BE2C (cell line): Measurements from ENCODE around the gene CEBPZ.
"Not testable (repeated sequence)": the region's sequence is repeated elsewhere in the genome, so short reads cannot be mapped to it uniquely, and the experiment has no call there.

ENCODE experiments used
- DNase-seq: peaks from one replicate; pipeline ENCODE4 v3.0.0-alpha.2; 2020
- H3K27me3 ChIP-seq: fragments of 250-450 bp; sonication (Bioruptor Pico); 2 replicates; pipeline ENCODE4 v1.5.1; 2020; ENCODE audit warnings: mild to moderate bottlenecking
- H3K36me3 ChIP-seq: fragments of 250-450 bp; sonication (Bioruptor Pico); 2 replicates; pipeline ENCODE4 v1.5.1; 2020; ENCODE audit warnings: mild to moderate bottlenecking
- H3K4me1 ChIP-seq: fragments of 250-450 bp; sonication (Bioruptor Pico); 2 replicates; pipeline ENCODE4 v1.5.1; 2020
- H3K4me3 ChIP-seq: 2 replicates; pipeline ENCODE4 v1.5.1; 2011; ENCODE audit warnings: low read depth, low read length
- H3K9me3 ChIP-seq: fragments of 250-450 bp; sonication (Bioruptor Pico); 2 replicates; pipeline ENCODE4 v1.5.1; 2020
- TF ChIP-seq, protein P1 (sequence below): IDR thresholded peaks from 2 replicates; pipeline ENCODE4 v1.5.1; 2012; ENCODE audit warnings: mild to moderate bottlenecking, low read depth, low read length

The CEBPZ gene

GRCh38 chr2:37224063-37224462 lies 7.3 kb downstream of the CEBPZ start:
- TF ChIP-seq, protein P1, sequence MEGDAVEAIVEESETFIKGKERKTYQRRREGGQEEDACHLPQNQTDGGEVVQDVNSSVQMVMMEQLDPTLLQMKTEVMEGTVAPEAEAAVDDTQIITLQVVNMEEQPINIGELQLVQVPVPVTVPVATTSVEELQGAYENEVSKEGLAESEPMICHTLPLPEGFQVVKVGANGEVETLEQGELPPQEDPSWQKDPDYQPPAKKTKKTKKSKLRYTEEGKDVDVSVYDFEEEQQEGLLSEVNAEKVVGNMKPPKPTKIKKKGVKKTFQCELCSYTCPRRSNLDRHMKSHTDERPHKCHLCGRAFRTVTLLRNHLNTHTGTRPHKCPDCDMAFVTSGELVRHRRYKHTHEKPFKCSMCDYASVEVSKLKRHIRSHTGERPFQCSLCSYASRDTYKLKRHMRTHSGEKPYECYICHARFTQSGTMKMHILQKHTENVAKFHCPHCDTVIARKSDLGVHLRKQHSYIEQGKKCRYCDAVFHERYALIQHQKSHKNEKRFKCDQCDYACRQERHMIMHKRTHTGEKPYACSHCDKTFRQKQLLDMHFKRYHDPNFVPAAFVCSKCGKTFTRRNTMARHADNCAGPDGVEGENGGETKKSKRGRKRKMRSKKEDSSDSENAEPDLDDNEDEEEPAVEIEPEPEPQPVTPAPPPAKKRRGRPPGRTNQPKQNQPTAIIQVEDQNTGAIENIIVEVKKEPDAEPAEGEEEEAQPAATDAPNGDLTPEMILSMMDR: no peak
- no peak for DNase-seq
- Histone ChIP-seq H3K27me3 (no peaks in the 10 kb centered on the region), H3K4me3 (no peak overlapping the region), H3K4me1 (no peaks in the 10 kb centered on the region), H3K36me3 (peaks cover 84% of the 10 kb centered on the region), H3K9me3 (no peaks in the 10 kb centered on the region)

DNA sequence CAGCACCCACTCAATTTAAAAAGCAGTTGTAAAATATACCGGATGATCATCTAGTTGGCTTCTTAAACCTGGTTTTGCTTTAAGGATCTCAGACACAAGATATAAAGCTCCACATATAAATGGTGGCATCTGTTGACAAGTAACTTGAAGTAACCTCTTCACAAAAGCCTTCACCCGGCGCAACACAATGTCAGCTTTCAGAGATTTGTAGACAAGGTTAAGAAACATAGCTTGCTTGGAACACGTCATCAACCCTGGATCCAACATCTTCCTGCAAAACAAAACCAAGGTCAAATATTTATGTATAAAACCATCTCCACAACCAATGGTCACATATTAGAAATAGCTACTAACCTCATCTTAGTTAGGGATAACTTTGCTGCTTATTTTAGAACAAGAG lies 8.3 kb downstream of the CEBPZ start:
- Histone ChIP-seq H3K9me3 (no peaks in the 10 kb centered on the region), H3K36me3 (peaks cover 86% of the 10 kb centered on the region), H3K27me3 (no peaks in the 10 kb centered on the region), H3K4me3 (no peak overlapping the region), H3K4me1 (no peaks in the 10 kb centered on the region)
- TF ChIP-seq, protein P1: no peak
- DNase-seq: no peak

DNA sequence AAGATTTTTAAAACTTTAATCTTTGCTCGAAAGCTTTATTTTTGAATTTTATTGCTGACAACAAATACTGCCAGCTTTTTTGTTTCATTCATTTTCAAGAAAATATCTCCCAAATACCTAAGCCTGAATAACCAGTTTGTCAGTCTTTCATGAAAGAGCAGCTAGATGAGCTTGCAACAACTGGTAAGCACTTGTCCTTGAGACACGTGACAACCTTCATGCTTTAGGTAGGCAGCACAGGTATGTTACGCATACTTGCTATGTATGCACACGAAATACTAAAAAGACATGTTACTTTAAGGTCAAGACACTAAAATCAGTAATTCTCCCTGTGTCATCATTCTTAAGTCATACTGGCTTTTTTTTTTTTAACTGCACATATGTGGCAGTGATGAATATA lies 12.3 kb downstream of the CEBPZ start:
- Histone ChIP-seq H3K4me1 (peaks cover 4% of the 10 kb centered on the region; the same call in 1 of the 2 replicates), H3K9me3 (no peaks in the 10 kb centered on the region), H3K27me3 (no peaks in the 10 kb centered on the region), H3K4me3 (no peak overlapping the region), H3K36me3 (peaks cover 85% of the 10 kb centered on the region)
- DNase-seq: no peak
- TF ChIP-seq, protein P1: no peak

- Histone ChIP-seq H3K9me3 (no peaks in the 10 kb centered on the region), H3K4me3 (no peak overlapping the region), H3K4me1 (peaks cover 4% of the 10 kb centered on the region; the same call in 1 of the 2 replicates), H3K27me3 (no peaks in the 10 kb centered on the region), H3K36me3 (peaks cover 80% of the 10 kb centered on the region)
- no peak for DNase-seq
- TF ChIP-seq, protein P1: no peak
Observed at GRCh38 chr2:37215250-37215649, 16.1 kb downstream of the CEBPZ start.

- DNase-seq: no peak
- Histone ChIP-seq H3K4me3 (no peak overlapping the region), H3K9me3 (no peaks in the 10 kb centered on the region; the same call in 1 of the 2 replicates), H3K36me3 (peaks cover 87% of the 10 kb centered on the region), H3K4me1 (peaks cover 4% of the 10 kb centered on the region; the same call in 1 of the 2 replicates), H3K27me3 (no peaks in the 10 kb centered on the region)
- TF ChIP-seq, protein P1: no peak
Observed at GRCh38 chr2:37211939-37212338, 19.5 kb downstream of the CEBPZ start.

DNA sequence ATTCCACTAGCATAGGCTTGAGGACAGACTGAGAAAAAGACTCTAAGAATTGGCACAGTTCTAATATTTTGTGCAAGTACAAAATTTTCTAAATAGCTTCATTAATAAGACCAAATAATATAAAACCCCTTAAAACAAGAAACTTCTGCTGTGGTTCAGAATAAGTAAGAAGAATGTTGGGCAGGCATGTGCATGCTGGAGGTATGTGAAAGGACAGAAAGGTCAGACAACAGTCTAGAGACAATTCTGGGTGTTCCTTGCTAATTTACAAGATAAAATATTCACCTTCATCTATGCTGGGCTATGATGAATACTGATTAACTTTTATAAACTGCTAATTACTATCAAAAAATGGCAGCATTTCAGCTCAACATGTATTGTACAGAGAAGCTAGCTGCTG lies 20.2 kb downstream of the CEBPZ start:
- H3K36me3 ChIP-seq: peaks cover 87% of the 10 kb centered on the region
- TF ChIP-seq, protein P1: no peak
- H3K4me1 ChIP-seq: peaks cover 4% of the 10 kb centered on the region; the same call in 1 of the 2 replicates

GRCh38 chr2:37206760-37207159 lies 24.6 kb downstream of the CEBPZ start:
- DNase-seq, H3K27me3 ChIP-seq, H3K9me3 ChIP-seq, H3K4me3 ChIP-seq, H3K4me1 ChIP-seq: not testable (repeated sequence)
- H3K36me3 ChIP-seq: peaks cover 98% of the 10 kb centered on the region

More for the DNA sequence above, 20.2 kb downstream of the CEBPZ start:
- Histone ChIP-seq H3K9me3 (peaks cover 4% of the 10 kb centered on the region; the same call in 1 of the 2 replicates), H3K4me3 (no peak overlapping the region), H3K27me3 (no peaks in the 10 kb centered on the region)
- DNase-seq: no peak
